Fibroblast of skin of back (primary cell): ENCODE data around the gene EIF3J.

Source experiments
- DNase-seq: peaks from one replicate; pipeline ENCODE4 v3.0.0-alpha.2; 2013

EIF3J gene

GRCh38 chr15:44595656-44596510 lies 58.9 kb downstream of the EIF3J start:
- no peak for DNase-seq

- no peak for DNase-seq
These were observed 59.6 kb downstream of the EIF3J start for GRCh38 chr15:44596511-44597010.

GRCh38 chr15:44598066-44598465 lies 61.1 kb downstream of the EIF3J start:
- no peak for DNase-seq

- DNase-seq = no peak
These were observed 61.9 kb downstream of the EIF3J start for GRCh38 chr15:44598892-44599291.

GRCh38 chr15:44603126-44603525 lies 66.2 kb downstream of the EIF3J start:
- no peak for DNase-seq

- no peak for DNase-seq
These were observed 69.8 kb downstream of the EIF3J start for GRCh38 chr15:44606740-44607139.
